Fibroblast of lung (primary cell): ENCODE data around the gene LRRC8C.

Source experiments
- CTCF ChIP-seq, 2 donors: IDR thresholded peaks in 1 of 2; conservative IDR thresholded peaks in 1 of 2; 1 replicate in 1 of 2; 2 replicates in 1 of 2; pipeline ENCODE4 v1.5.1; 2011 to 2012; ENCODE audit warnings: low read length in 2 of 2, control low read depth in 1 of 2, inconsistent platforms in 1 of 2, low read depth in 1 of 2, mild to moderate bottlenecking in 1 of 2
- EZH2 ChIP-seq: IDR thresholded peaks from 2 replicates; pipeline ENCODE4 v1.5.1; 2012; ENCODE audit warnings: low read length, control low read depth, mild to moderate bottlenecking; ENCODE audit errors: missing control alignments

- TF ChIP-seq CTCF (conservative IDR thresholded peaks at IDR 0.05 in 1 of 2, IDR thresholded peaks at IDR 0.05 in 1 of 2; ENCODE audit: low read depth in 1 of 2, low read length in 2 of 2) = no peak
- TF ChIP-seq EZH2 = no peak
Observed at GRCh38 chr1:89703469-89703868, 70.5 kb downstream of the LRRC8C start.
